ENCODE results near the gene PPM1F.

PPM1F gene, protein sequence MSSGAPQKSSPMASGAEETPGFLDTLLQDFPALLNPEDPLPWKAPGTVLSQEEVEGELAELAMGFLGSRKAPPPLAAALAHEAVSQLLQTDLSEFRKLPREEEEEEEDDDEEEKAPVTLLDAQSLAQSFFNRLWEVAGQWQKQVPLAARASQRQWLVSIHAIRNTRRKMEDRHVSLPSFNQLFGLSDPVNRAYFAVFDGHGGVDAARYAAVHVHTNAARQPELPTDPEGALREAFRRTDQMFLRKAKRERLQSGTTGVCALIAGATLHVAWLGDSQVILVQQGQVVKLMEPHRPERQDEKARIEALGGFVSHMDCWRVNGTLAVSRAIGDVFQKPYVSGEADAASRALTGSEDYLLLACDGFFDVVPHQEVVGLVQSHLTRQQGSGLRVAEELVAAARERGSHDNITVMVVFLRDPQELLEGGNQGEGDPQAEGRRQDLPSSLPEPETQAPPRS

GRCh38 chr22:21952586-21953571 lies at the start of gene PPM1F:
Gene PPM1F, minus strand, starts transcription at chr22:21952848. Its CDS starts 6,800 bp downstream, at chr22:21946048.
- DNase-seq (ENCODE audit: low read depth) = peak; percentile 90

DNA sequence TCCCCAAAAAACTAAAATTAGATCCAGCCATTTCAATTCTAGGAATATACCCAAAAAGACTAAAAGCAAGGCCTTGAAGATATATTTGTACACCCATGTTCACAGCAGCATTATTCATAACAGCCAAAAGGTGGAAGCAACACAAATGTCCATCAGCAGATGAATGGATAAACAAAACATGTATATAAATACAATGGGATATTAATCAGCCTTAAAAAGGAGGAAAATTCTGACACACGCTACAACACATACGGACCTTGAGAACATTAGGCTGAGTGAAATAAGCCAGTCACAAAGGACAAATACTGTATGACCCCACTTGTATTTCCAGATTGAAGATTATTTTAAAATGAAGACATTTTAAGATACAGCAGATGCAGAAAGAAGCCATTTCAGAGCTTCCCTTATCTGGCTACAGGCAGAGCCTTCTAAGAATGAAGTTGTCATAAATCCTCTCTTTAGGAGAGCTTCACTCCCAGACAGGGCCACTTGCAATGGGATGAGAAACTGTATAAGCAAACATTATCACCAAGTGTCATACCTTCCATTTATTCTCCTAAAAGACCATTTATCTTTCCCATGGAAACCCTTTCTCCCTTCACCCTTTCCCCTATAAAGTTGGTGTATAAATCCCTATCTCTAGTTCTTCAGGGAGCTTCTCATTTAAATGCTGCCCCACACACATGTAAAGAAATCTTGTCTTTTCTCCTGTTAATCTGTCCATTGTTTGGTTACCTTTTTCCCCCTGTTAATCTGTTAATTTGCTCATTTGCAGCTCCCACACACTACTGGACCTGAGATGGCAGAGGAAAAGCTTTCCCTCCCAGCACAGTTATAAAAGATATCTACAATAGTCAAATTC lies 49.2 kb upstream of the PPM1F start:
- no peak for DNase-seq (ENCODE audit: low read depth)

DNA sequence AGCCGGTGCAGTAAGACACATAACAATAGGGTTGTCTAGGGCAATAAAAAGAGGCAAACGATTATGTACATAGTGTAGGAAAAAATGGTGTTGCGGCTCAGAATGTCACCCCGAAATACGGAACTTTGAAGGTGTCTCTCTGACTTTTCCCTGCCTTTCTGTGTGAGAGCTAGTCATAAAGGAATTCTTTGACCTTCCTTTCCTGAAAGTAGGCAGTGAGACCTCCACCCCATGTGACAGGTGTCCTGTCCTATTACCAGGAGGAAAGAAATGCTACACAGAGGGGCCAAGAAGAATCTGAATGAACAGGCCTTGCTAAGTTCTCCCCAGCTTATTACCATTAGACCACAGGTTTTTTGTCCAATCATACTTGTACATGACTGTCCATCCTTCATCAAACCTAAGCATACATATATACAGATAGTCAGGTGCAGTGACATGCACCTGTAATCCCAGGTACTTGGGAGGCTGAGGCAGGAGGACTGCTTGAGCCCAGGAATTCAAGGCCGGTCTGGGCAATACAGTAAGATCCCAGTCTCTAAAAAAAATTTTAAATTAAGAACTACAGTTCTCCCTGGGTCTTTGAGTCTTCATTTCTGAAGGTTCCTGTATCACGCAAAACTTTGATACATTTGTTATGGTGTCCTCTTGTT lies 46.1 kb upstream of the PPM1F start:
- DNase-seq (ENCODE audit: low read depth) = no peak

GRCh38 chr22:21996175-21996720 lies 43.6 kb upstream of the PPM1F start:
- DNase-seq (ENCODE audit: low read depth) = no peak

DNA sequence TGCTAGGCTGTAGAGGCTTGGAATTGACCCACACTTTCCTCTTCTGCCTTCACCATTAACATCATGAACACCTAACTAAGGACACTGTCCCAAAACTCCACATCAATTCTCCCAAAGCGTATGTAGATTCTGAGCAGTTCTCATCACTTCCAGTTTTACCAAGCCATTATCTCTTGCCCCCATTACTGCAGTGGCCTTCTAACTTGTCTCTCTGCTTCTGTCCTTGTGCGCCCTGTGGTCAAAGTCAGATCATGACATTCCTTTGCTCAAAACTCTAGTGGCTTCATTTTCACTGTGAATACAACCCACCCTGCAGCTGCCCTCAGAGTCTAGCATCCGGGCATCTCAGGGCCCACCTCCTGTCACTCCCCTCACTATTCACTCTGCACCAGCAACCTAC lies 43.0 kb upstream of the PPM1F start:
- DNase-seq (ENCODE audit: low read depth) = no peak

- DNase-seq (ENCODE audit: low read depth) = no peak
Measured at GRCh38 chr22:21994881-21995444, 42.3 kb upstream of the PPM1F start.

- DNase-seq (ENCODE audit: low read depth) = no peak
Measured at GRCh38 chr22:21992593-21993237, 40.1 kb upstream of the PPM1F start.

DNA sequence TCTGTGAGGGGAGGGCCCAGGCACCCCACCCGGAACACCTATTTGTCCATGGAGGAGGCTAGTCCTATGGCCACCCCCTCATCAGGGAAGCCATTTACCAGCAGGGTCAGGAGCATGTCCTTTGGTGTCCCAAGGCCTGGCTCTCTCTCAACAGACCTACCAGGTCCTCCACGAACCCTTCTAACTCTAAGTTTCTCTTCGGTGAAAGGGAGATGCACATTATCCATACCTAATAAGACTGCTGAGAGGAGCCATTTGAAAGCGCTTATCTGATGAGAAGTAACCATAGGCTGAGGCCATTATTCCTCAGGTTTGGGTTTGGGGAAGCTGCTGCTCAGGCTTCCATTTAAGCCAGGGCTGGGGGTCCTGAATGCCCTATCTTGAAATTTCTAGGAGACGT lies 39.1 kb upstream of the PPM1F start:
- DNase-seq (ENCODE audit: low read depth) = no peak

DNA sequence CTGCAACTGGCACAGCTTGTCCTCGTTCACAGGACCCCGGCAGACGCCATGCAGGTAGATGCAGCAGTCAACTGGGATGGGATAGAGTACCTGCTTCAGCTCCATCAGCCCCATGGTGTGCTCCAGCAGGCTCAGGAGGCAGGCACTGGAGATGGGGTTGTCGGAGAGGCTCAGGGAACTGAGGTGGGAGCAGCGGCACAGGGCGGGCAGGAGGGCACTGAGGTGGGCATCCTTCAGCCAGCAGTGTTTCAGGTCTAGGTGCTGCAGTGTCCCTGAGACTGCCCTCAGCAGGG lies 38.6 kb upstream of the PPM1F start:
- no peak for DNase-seq (ENCODE audit: low read depth)

- DNase-seq (ENCODE audit: low read depth) = no peak
Measured at GRCh38 chr22:21990445-21991303, 38.0 kb upstream of the PPM1F start.

GRCh38 chr22:21989049-21989448 lies 36.4 kb upstream of the PPM1F start:
- no peak for DNase-seq (ENCODE audit: low read depth)

DNA sequence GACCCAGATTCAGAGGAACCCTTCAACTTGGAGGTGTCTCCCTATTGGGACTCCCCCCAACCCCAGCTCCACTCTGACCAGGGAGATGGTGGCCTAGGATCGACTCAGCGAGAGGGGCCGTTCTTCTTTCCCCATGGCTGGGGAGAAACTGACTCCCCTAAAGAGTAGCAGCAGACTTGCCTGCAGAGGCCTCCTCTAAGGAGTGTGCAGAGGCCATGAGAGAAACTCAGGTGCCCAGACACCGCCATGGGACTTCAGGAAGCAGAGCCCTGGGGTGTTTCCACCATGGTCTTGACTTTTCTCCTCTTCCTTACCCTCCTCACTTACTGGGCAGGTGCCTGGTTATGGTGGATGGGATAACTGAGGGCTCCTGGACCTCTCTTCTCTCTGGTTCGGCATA lies 32.6 kb upstream of the PPM1F start:
- no peak for DNase-seq (ENCODE audit: low read depth)

- DNase-seq (ENCODE audit: low read depth) = no peak
Measured at GRCh38 chr22:21984793-21985192, 32.1 kb upstream of the PPM1F start.

GRCh38 chr22:21982338-21982965 lies 29.8 kb upstream of the PPM1F start, which contains the start of gene TOP3B:
Gene TOP3B, minus strand, starts transcription at chr22:21982787. Its CDS starts 7,078 bp downstream, at chr22:21975709.
- DNase-seq (ENCODE audit: low read depth) = peak; percentile 72

DNA sequence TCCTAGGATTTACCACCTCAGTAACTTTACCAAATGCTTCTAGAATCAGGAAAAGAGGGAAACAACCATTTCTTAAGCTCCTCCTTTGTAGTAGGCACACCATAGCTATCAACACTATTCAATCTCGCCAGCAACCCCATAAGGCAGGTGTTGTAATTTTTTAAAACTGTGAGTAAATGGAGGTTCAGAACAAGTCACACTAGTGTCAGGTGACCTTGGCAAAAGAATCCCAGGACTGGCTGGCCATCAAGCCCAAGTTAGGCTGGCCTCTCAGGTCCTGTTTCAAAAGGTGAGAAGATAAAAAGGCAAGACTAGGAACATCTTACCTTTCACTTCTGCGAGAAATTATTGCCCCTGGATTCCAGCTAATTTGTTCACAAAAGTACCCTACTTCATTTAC lies 29.2 kb upstream of the PPM1F start:
- no peak for DNase-seq (ENCODE audit: low read depth)

- no peak for DNase-seq (ENCODE audit: low read depth)
Measured at GRCh38 chr22:21980547-21980946, 27.9 kb upstream of the PPM1F start.

DNA sequence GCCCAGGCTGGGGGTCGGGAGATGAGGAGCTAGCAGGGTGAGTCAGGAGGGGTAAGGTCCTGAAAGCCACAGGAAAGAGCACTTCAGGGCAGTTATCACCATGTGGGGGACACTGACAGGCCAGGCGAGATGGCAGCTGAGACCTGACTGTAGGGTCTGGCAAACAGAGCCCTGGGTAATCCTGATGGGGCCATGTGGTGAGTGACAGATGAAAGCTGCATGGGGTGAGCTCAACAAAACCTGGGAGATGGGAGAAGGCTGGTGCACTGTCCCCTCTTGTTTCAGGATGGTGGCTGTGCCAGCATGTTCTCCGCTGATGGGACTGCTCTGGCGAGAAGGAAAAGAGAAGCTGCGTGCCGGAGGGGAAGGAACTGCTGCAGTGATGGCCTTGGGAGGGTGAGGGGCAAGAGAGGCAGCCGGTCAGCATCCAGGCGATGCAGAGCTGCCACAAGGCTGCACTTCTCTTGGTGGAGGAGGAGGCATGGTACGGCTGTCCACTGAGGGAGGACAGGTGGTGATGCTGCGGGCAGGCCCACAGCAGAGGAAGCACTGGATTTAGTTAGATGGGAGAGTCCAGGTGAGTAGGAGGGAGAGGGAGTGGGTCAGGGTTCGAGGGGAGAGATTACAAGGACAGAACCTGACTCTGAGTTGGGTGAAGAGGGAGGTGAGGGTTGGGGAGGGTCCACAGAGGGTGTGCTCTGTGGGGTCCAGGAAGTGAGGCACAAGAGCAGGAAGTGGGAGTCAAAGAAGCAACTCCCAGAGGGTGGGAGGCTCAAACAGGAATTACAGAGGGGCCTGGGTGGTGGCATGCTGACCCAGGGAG lies 26.1 kb upstream of the PPM1F start:
- no peak for DNase-seq (ENCODE audit: low read depth)

GRCh38 chr22:21977814-21978213 lies 25.2 kb upstream of the PPM1F start:
- DNase-seq (ENCODE audit: low read depth) = no peak

Data from activated T-helper 1 cell treated with Interleukin-2 at 50 U/mL for 16 hours (primary cell).